HEK293 (cell line): ENCODE measurements around the gene SRSF1.

Source experiments
- CTCF ChIA-PET: fragments of 350-600 bp; formaldehyde crosslinking; extraction: SDS; loops from one replicate; lab custom pipeline; 2021; ENCODE audit warnings: antibody characterized with exemption; lab: Yijun Ruan, JAX
- POLR2A ChIA-PET: fragments of 300-600 bp; formaldehyde crosslinking; extraction: SDS; loops from one replicate; lab custom pipeline; 2020; ENCODE audit warnings: antibody characterized with exemption, inconsistent platforms; lab: Yijun Ruan, JAX
- H3K27ac ChIP-seq: fragments of 200-500 bp; sonication (Bioruptor generic); 2 replicates; pipeline ENCODE4 v1.5.1; 2014; ENCODE audit warnings: low read depth, low read length, control low read depth, inconsistent platforms; ENCODE audit errors: extremely low read depth
- H3K36me3 ChIP-seq, 2 experiments: fragments of 200-500 bp in 1 of 2; sonication (Bioruptor generic) in 1 of 2; 1 replicate in 1 of 2; 2 replicates in 1 of 2; pipeline ENCODE4 v1.5.1; 2014 to 2017; ENCODE audit warnings: inconsistent platforms in 2 of 2, low read length in 2 of 2; ENCODE audit not compliant: control insufficient read depth in 2 of 2, insufficient read depth in 1 of 2
- H3K4me1 ChIP-seq: fragments of 200-500 bp; sonication (Bioruptor generic); 2 replicates; pipeline ENCODE4 v1.5.1; 2014; ENCODE audit warnings: mild to moderate bottlenecking, low read length, inconsistent platforms; ENCODE audit not compliant: control insufficient read depth, insufficient read depth
- H3K4me3 ChIP-seq: 2 replicates; pipeline ENCODE4 v1.5.1; 2011; ENCODE audit warnings: low read depth, mild to moderate bottlenecking, control low read depth, low read length, moderate library complexity
- H3K9me3 ChIP-seq: fragments of 200-500 bp; sonication (Bioruptor generic); 2 replicates; pipeline ENCODE4 v1.5.1; 2014; ENCODE audit warnings: low read depth, low read length, inconsistent platforms; ENCODE audit not compliant: control insufficient read depth, insufficient read depth
- EGR2 ChIP-seq: fragments of 450-650 bp; formaldehyde crosslinking; IDR thresholded peaks from 2 replicates; pipeline ENCODE4 v1.5.1; 2016; ENCODE audit warnings: low read depth, missing biosample characterization, missing genetic modification characterization
- IKZF3 ChIP-seq: fragments of 450-650 bp; IDR thresholded peaks from 2 replicates; pipeline ENCODE4 v1.5.0; 2018; ENCODE audit warnings: missing biosample characterization, mild to moderate bottlenecking, missing genetic modification characterization, moderate library complexity
- KLF9 ChIP-seq: fragments of 450-650 bp; formaldehyde crosslinking; IDR thresholded peaks from 2 replicates; pipeline ENCODE4 v1.5.1; 2016; ENCODE audit warnings: missing biosample characterization, missing genetic modification characterization, low read depth
- MYNN ChIP-seq: fragments of 450-650 bp; formaldehyde crosslinking; IDR thresholded peaks from 2 replicates; pipeline ENCODE4 v1.5.1; 2016; ENCODE audit warnings: missing biosample characterization, missing genetic modification characterization, borderline replicate concordance
- TCF7L2 ChIP-seq: IDR thresholded peaks from 2 replicates; pipeline ENCODE4 v1.6.1; 2011; ENCODE audit warnings: low read depth, mild to moderate bottlenecking, inconsistent platforms, low read length, moderate library complexity, borderline replicate concordance
- ZBTB17 ChIP-seq: fragments of 450-650 bp; formaldehyde crosslinking; IDR thresholded peaks from 2 replicates; pipeline ENCODE4 v1.5.1; 2016; ENCODE audit warnings: missing biosample characterization, missing genetic modification characterization
- ZBTB48 ChIP-seq: fragments of 450-650 bp; formaldehyde crosslinking; IDR thresholded peaks from 2 replicates; pipeline ENCODE4 v1.5.1; 2016; ENCODE audit warnings: missing biosample characterization, missing genetic modification characterization
- ZFP3 ChIP-seq: fragments of 450-650 bp; formaldehyde crosslinking; IDR thresholded peaks from 2 replicates; pipeline ENCODE4 v1.5.1; 2016; ENCODE audit warnings: low read depth, missing biosample characterization, missing genetic modification characterization
- ZNF157 ChIP-seq: fragments of 450-650 bp; formaldehyde crosslinking; IDR thresholded peaks from 2 replicates; pipeline ENCODE4 v1.5.1; 2016; ENCODE audit warnings: missing biosample characterization, missing genetic modification characterization
- ZNF16 ChIP-seq: fragments of 450-650 bp; formaldehyde crosslinking; IDR thresholded peaks from 2 replicates; pipeline ENCODE4 v1.5.1; 2016; ENCODE audit warnings: low read depth, missing biosample characterization, missing genetic modification characterization
- ZNF18 ChIP-seq: fragments of 450-650 bp; formaldehyde crosslinking; IDR thresholded peaks from 2 replicates; pipeline ENCODE4 v1.5.1; 2016; ENCODE audit warnings: missing biosample characterization, missing genetic modification characterization
- ZNF274 ChIP-seq, 2 experiments: fragments of 200-500 bp in 1 of 2; fragments of 450-650 bp in 1 of 2; sonication (Bioruptor generic) in 1 of 2; formaldehyde crosslinking in 1 of 2; IDR thresholded peaks; 2 replicates each; pipeline versions ENCODE4 v1.5.1 to v1.6.1; 2014 to 2016; ENCODE audit warnings: borderline replicate concordance in 1 of 2, inconsistent platforms in 1 of 2, low read length in 1 of 2, missing biosample characterization in 1 of 2, missing genetic modification characterization in 1 of 2
- ZNF292 ChIP-seq: fragments of 450-650 bp; formaldehyde crosslinking; IDR thresholded peaks from 2 replicates; pipeline ENCODE4 v1.5.1; 2016; ENCODE audit warnings: low read depth, missing biosample characterization, missing genetic modification characterization, borderline replicate concordance
- ZNF335 ChIP-seq: fragments of 450-650 bp; formaldehyde crosslinking; conservative IDR thresholded peaks from 2 replicates; pipeline ENCODE4 v1.5.1; 2016; ENCODE audit warnings: missing biosample characterization, missing genetic modification characterization
- ZNF354C ChIP-seq: fragments of 450-650 bp; formaldehyde crosslinking; IDR thresholded peaks from 2 replicates; pipeline ENCODE4 v1.5.1; 2016; ENCODE audit warnings: missing biosample characterization, missing genetic modification characterization, low read depth, borderline replicate concordance
- ZNF366 ChIP-seq: fragments of 450-650 bp; formaldehyde crosslinking; conservative IDR thresholded peaks from 2 replicates; pipeline ENCODE4 v1.5.1; 2016; ENCODE audit warnings: missing biosample characterization, missing genetic modification characterization
- ZNF394 ChIP-seq: fragments of 450-650 bp; formaldehyde crosslinking; IDR thresholded peaks from 2 replicates; pipeline ENCODE4 v1.5.1; 2016; ENCODE audit warnings: missing biosample characterization, missing genetic modification characterization, mild to moderate bottlenecking, moderate library complexity, borderline replicate concordance
- ZNF426 ChIP-seq: fragments of 450-650 bp; formaldehyde crosslinking; IDR thresholded peaks from 2 replicates; pipeline ENCODE4 v1.5.1; 2017; ENCODE audit warnings: missing biosample characterization, missing genetic modification characterization, mild to moderate bottlenecking, inconsistent platforms, moderate library complexity
- ZNF449 ChIP-seq: fragments of 450-650 bp; formaldehyde crosslinking; IDR thresholded peaks from 2 replicates; pipeline ENCODE4 v1.5.1; 2017; ENCODE audit warnings: missing biosample characterization, mild to moderate bottlenecking, missing genetic modification characterization, moderate library complexity
- ZNF549 ChIP-seq: fragments of 450-650 bp; IDR thresholded peaks from 2 replicates; pipeline ENCODE4 v1.5.1; 2018; ENCODE audit warnings: missing biosample characterization, missing genetic modification characterization, mild to moderate bottlenecking, inconsistent platforms, moderate library complexity
- ZNF610 ChIP-seq: fragments of 450-650 bp; formaldehyde crosslinking; IDR thresholded peaks from 2 replicates; pipeline ENCODE4 v1.5.1; 2016; ENCODE audit warnings: missing biosample characterization, missing genetic modification characterization, borderline replicate concordance
- ZNF654 ChIP-seq: fragments of 450-650 bp; formaldehyde crosslinking; IDR thresholded peaks from 2 replicates; pipeline ENCODE4 v1.5.1; 2016; ENCODE audit warnings: low read depth, missing biosample characterization, missing genetic modification characterization
- ZNF776 ChIP-seq: fragments of 450-650 bp; formaldehyde crosslinking; IDR thresholded peaks from 2 replicates; pipeline ENCODE4 v1.5.0; 2017; ENCODE audit warnings: missing biosample characterization, missing genetic modification characterization, borderline replicate concordance
- ZNF791 ChIP-seq: fragments of 450-650 bp; formaldehyde crosslinking; IDR thresholded peaks from 2 replicates; pipeline ENCODE4 v1.5.1; 2016; ENCODE audit warnings: missing biosample characterization, missing genetic modification characterization
- TF ChIP-seq, protein P1 (sequence below): fragments of 450-650 bp; formaldehyde crosslinking; IDR thresholded peaks from 2 replicates; pipeline ENCODE4 v1.5.1; 2016; ENCODE audit warnings: missing biosample characterization, missing genetic modification characterization, low read depth
- TF ChIP-seq, protein P2 (sequence below): fragments of 450-650 bp; IDR thresholded peaks from 2 replicates; pipeline ENCODE4 v1.5.1; 2018; ENCODE audit warnings: missing biosample characterization, missing genetic modification characterization

SRSF1 gene

DNA sequence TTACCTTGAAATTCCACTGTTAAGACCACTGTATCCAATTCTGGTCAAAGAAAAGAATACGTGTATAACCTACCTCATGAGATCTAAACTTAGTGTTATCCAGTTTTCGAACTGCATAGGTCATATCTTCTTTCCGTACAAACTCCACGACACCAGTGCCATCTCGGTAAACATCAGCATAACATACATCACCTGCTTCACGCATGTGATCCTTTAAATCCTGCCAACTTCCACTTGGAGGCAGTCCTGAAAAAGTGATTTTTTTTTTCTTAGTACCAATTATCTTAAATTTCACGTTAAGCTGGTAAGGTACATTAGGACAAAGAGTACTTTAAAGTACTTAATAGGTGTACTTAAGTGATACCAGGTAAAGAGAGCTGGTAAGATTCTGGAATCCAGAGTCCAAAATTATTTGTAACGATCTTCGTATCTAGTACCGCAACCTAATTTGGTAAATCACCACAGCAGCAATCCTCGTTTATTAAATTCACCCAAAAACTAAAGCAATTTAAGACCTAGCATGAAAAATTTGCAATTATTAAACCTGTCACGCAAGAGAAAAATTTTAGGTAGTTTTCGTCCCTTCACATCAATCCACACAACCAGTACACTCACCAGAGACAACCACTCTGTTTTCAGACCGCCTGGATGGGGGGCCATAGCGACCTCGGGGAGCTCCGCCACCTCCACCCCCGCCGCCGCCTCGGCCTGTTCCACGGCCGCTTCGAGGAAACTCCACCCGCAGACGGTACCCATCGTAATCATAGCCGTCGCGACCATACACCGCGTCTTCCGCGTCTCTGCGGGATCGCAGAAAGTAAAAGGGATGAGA lies 1.1 kb downstream of the SRSF1 start:
- TF ChIP-seq ZNF426 (tag by site-specific recombination): 0 out of 2 replicates have a peak, but pooled peaks have one; percentile 9
- no peak for TF ChIP-seq ZNF292
- TF ChIP-seq ZBTB48 (tag by site-specific recombination): no peak
- no peak for TF ChIP-seq ZNF791 (tag by site-specific recombination)
- TF ChIP-seq ZNF610: no peak
- no peak for TF ChIP-seq ZNF654 (tag by site-specific recombination)
- no peak for TF ChIP-seq ZBTB17 (tag by site-specific recombination)
- TF ChIP-seq KLF9 (tag by site-specific recombination): no peak
- no peak for TF ChIP-seq ZNF157 (tag by site-specific recombination)
- no peak for TF ChIP-seq ZNF449 (tag by site-specific recombination)
- TF ChIP-seq MYNN (tag by site-specific recombination): no peak
- TF ChIP-seq IKZF3 (tag by site-specific recombination): no peak
- TF ChIP-seq ZNF776 (tag by site-specific recombination): no peak
- TF ChIP-seq EGR2: 0 out of 2 replicates have a peak, but pooled peaks have one; percentile 4
- no peak for TF ChIP-seq ZNF354C (tag by site-specific recombination)
- TF ChIP-seq ZNF335 (tag by site-specific recombination): 0 out of 2 replicates have a peak, but pooled peaks have one; percentile 9
- TF ChIP-seq ZNF549 (tag by site-specific recombination): no peak
- H3K9me3 ChIP-seq: no peaks in the 10 kb centered on the region
- H3K4me1 ChIP-seq: peaks cover 22% of the 10 kb centered on the region
- ChIA-PET CTCF (interaction anchor here (0.6 to 4.1 kb wide), 11 partner anchors 7 to 703 kb away, joined by 3 to 16 read pairs (median 3); no protein-coding TSS in a partner anchor), POLR2A (interaction anchor here (0.8 to 3.1 kb wide), 18 partner anchors 10 to 156 kb away, joined by 3 to 101 read pairs (median 8); partner anchors contain the start of genes CUEDC1, DYNLL2, MRPS23 and VEZF1)
- peak overlapping the region; percentile 94 for H3K4me3 ChIP-seq
- H3K36me3 ChIP-seq: peaks cover 49 to 53% of the 10 kb centered on the region in 2 experiments
- peak overlapping the region; percentile 100 for H3K27ac ChIP-seq

DNA sequence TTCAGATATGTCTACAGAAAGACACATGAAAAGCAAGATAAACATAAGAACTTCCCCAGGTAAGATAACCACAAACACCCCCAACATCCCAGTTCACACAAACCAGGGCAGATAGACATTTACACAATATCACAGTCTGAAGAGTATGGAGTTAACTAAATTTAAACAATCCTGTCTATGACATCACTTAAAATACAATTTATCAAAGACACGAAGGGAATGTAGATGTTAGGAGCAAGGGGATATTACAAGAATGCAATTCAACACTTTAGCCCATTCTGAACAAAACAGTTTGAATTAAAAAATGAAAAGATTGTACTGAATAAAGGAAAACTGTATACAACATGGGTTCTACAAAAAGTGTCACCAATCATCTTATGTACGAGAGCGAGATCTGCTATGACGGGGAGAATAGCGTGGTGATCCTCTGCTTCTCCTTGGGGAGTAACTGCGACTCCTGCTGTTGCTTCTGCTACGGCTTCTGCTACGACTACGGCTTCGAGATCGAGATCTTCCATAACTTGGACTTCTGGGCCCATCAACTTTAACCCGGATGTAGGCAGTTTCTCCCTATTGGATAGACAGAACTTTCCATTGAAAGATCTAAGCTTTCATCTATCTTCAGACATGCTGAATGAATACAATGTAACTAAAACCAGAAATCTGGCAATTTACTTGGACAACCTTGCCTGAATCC lies 1.9 kb downstream of the SRSF1 start:
- H3K27ac ChIP-seq: peak overlapping the region; percentile 100
- peaks cover 22% of the 10 kb centered on the region for H3K4me1 ChIP-seq
- H3K36me3 ChIP-seq: peaks cover 54 to 60% of the 10 kb centered on the region in 2 experiments
- ChIA-PET POLR2A (interaction anchor here (2.7 to 3.1 kb wide), 3 partner anchors 10 to 78 kb away, joined by 39 to 101 read pairs (median 60); partner anchors contain the start of genes DYNLL2 and VEZF1), CTCF (interaction anchor here (1.0 to 4.1 kb wide), 3 partner anchors 9 to 148 kb away, joined by 3 to 16 read pairs (median 4); no protein-coding TSS in a partner anchor)
- no peaks in the 10 kb centered on the region for H3K9me3 ChIP-seq
- H3K4me3 ChIP-seq: peak overlapping the region; percentile 94
- TF ChIP-seq, protein P1, sequence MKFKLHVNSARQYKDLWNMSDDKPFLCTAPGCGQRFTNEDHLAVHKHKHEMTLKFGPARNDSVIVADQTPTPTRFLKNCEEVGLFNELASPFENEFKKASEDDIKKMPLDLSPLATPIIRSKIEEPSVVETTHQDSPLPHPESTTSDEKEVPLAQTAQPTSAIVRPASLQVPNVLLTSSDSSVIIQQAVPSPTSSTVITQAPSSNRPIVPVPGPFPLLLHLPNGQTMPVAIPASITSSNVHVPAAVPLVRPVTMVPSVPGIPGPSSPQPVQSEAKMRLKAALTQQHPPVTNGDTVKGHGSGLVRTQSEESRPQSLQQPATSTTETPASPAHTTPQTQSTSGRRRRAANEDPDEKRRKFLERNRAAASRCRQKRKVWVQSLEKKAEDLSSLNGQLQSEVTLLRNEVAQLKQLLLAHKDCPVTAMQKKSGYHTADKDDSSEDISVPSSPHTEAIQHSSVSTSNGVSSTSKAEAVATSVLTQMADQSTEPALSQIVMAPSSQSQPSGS (tag by site-specific recombination): peak; percentile 75; the same call in 1 of the 2 replicates
- TF ChIP-seq ZNF366 (peak; percentile 52; the same call in 1 of the 2 replicates), ZNF16 (tag by site-specific recombination) (no peak), IKZF3 (tag by site-specific recombination) (no peak), ZNF18 (peak; percentile 71; the same call in 1 of the 2 replicates), ZNF394 (tag by site-specific recombination) (peak; percentile 89), ZNF274 (IDR thresholded peaks at IDR 0.05; ENCODE audit: low read length) (no peak), ZNF274 (tag by site-specific recombination; IDR thresholded peaks at IDR 0.05; ENCODE audit: borderline replicate concordance) (no peak), ZFP3 (no peak), TCF7L2 (no peak)
- TF ChIP-seq, protein P2, sequence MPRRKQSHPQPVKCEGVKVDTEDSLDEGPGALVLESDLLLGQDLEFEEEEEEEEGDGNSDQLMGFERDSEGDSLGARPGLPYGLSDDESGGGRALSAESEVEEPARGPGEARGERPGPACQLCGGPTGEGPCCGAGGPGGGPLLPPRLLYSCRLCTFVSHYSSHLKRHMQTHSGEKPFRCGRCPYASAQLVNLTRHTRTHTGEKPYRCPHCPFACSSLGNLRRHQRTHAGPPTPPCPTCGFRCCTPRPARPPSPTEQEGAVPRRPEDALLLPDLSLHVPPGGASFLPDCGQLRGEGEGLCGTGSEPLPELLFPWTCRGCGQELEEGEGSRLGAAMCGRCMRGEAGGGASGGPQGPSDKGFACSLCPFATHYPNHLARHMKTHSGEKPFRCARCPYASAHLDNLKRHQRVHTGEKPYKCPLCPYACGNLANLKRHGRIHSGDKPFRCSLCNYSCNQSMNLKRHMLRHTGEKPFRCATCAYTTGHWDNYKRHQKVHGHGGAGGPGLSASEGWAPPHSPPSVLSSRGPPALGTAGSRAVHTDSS (tag by site-specific recombination): no peak
